Adrenal gland (tissue), 12 donors: ENCODE data around the gene OR2T4. TPM values are rescaled to one million over a fixed set of nuclear protein-coding genes. Genes with fewer than 3 reads are reported as not detected.

Experiments used
- DNase-seq, 7 donors: peaks; one replicate each; pipeline ENCODE4 v3.0.0-alpha.2; 2019 to 2020
- H3K27ac ChIP-seq, 5 donors: fragments of 200-600 bp; sonication (generic) in 4 of 5; 1 replicate in 3 of 5; 2 replicates in 2 of 5; pipeline versions ENCODE4 v1.5.1 to v1.8.0; 2016 to 2020; ENCODE audit warnings: mild to moderate bottlenecking in 1 of 5
- H3K27me3 ChIP-seq: fragments of 200-600 bp; 2 replicates; pipeline ENCODE4 v1.8.0; 2021
- H3K36me3 ChIP-seq, 2 donors: fragments of 200-600 bp; replicated peaks in 1 of 2; 1 replicate in 1 of 2; 2 replicates in 1 of 2; pipeline versions ENCODE4 v1.5.1 to v1.8.0; 2018 to 2022
- H3K4me1 ChIP-seq, 2 donors: fragments of 200-600 bp; replicated peaks in 1 of 2; 1 replicate in 1 of 2; 2 replicates in 1 of 2; pipeline versions ENCODE4 v1.5.1 to v1.8.0; 2018 to 2021
- H3K4me3 ChIP-seq, 4 donors: fragments of 200-600 bp; sonication (generic) in 3 of 4; one replicate each; pipeline ENCODE4 v1.5.1; 2016 to 2018
- H3K9me3 ChIP-seq, 3 donors: fragments of 200-600 bp; sonication (generic) in 1 of 3; replicated peaks in 1 of 3; 1 replicate in 2 of 3; 2 replicates in 1 of 3; pipeline versions ENCODE4 v1.5.1 to v1.8.0; 2016 to 2021
- POLR2A ChIP-seq, 2 donors: fragments of 450-650 bp; IDR thresholded peaks; one replicate each; pipeline ENCODE4 v1.6.1; 2017; ENCODE audit warnings: antibody characterized with exemption in 2 of 2, mild to moderate bottlenecking in 2 of 2, moderate library complexity in 1 of 2
- WGBS, 4 donors: extraction: QIAGEN DNeasy Blood & Tissue Kit in 2 of 4; methylation state at CpG; one replicate each; pipeline versions ENCODE4 v1.1.5 to v1.1.7; 2013 to 2017; 5-methylcytosine and 5-hydroxymethylcytosine counted together
- intact Hi-C, 2 donors: fragments of 100-400 bp; cut with DNase I; formaldehyde crosslinking; loops; one replicate each; pipeline versions ENCODE4 v1.14.1 to v1.15.0; 2022 to 2023
- polyA plus RNA-seq, 3 donors: library from polyadenylated mRNA; stranded (reverse); fragments of 200-250 nt in 2 of 3; fragments of 350-450 nt in 1 of 3; fragmentation: Illumina TruSeq in 1 of 3; extraction: RNeasy Lipid Tissue Mini Kit (QIAGEN cat#74804) in 1 of 3; gene quantifications; one replicate each; pipeline ENCODE4 v1.2.3, GENCODE V29; 2013 to 2014
- total RNA-seq, 9 donors: library from RNA; depleted of rRNA in 4 of 9; stranded (reverse); fragments of >200 nt in 4 of 9; fragments of 120-200 nt in 1 of 9; fragmentation: NEBNext Ultra II Directional in 1 of 9; extraction: Animal tissue kit (Norgen Biotek cat#: 25700) in 1 of 9; gene quantifications; one replicate each; pipeline versions ENCODE4 v1.1.0 to v1.2.4, GENCODE V29; 2013 to 2023
- TF ChIP-seq, protein P1 (sequence below), 6 experiments: fragments of 450-650 bp in 4 of 6; fragments of 200-600 bp in 2 of 6; sonication (generic) in 1 of 6; IDR thresholded peaks; 1 replicate in 5 of 6; 2 replicates in 1 of 6; pipeline versions ENCODE4 v1.5.1 to v1.8.0; 2016 to 2021; ENCODE audit warnings: antibody characterized with exemption in 6 of 6, mild to moderate bottlenecking in 2 of 6, moderate library complexity in 1 of 6
- donor health status: healthy with polysubstance abuse.
- donor health status: Bipolar disorder and iron deficiency.
- donor health status: DM: yes; HTN: yes; CAD: no.
- donor health status: DM: no; HTN: no; CAD: no.
- donor health status: DM: no; HTN: no; CAD: no.
- donor health status: DM: yes; HTN: yes; CAD: no.

OR2T4 gene
- total and polyA plus RNA-seq, 12 donors: not detected

DNA sequence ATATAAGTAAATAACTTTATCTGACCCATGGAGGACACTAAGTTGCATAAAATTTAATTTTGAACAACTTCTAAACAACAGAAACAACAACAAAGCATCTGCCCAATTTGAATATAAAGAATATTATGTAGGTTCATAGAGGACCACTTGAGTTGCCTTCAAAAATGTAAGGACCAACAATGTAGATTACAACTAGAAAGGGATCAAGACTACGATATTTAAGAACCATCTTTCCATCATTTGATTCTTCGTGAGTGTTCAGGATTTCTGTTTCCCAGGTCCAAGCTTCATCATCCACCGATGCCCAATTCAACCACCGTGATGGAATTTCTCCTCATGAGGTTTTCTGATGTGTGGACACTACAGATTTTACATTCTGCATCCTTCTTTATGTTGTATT, 13.0 kb upstream of the OR2T4 start, which contains the start of gene OR14C36:
TSS of gene OR14C36 (plus strand) at position 301 of the 400 bp plus-strand sequence. CDS start at position 301, 0 bp downstream.
- no peaks in the 10 kb centered on the region for H3K4me1 ChIP-seq
- H3K4me3 ChIP-seq: no peak within 1 kb of the TSS
- H3K36me3 ChIP-seq: no peaks in the 10 kb centered on the region
- no peak within 1 kb of the TSS for H3K27ac ChIP-seq
- DNase-seq: no peak
- H3K27me3 ChIP-seq: no peaks in the 10 kb centered on the region
- H3K9me3 ChIP-seq: no peaks in the 10 kb centered on the region
- intact Hi-C loops: no loop called here
- no peak for TF ChIP-seq POLR2A (IDR thresholded peaks at IDR 0.05)
- TF ChIP-seq, protein P1, sequence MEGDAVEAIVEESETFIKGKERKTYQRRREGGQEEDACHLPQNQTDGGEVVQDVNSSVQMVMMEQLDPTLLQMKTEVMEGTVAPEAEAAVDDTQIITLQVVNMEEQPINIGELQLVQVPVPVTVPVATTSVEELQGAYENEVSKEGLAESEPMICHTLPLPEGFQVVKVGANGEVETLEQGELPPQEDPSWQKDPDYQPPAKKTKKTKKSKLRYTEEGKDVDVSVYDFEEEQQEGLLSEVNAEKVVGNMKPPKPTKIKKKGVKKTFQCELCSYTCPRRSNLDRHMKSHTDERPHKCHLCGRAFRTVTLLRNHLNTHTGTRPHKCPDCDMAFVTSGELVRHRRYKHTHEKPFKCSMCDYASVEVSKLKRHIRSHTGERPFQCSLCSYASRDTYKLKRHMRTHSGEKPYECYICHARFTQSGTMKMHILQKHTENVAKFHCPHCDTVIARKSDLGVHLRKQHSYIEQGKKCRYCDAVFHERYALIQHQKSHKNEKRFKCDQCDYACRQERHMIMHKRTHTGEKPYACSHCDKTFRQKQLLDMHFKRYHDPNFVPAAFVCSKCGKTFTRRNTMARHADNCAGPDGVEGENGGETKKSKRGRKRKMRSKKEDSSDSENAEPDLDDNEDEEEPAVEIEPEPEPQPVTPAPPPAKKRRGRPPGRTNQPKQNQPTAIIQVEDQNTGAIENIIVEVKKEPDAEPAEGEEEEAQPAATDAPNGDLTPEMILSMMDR (IDR thresholded peaks at IDR 0.05): no peak
- WGBS, 4 donors: 62 to 70% (median 66%) methylated on average over 4 of the region's 4 CpGs

GRCh38 chr1:248359415-248359814, 2.0 kb upstream of the OR2T4 start:
- intact Hi-C loops: no loop called here
- no peaks in the 10 kb centered on the region for H3K4me1 ChIP-seq
- no peaks in the 10 kb centered on the region for H3K27me3 ChIP-seq
- whole genome bisulfite sequencing, 4 donors: 48 to 62% (median 58%) methylated on average over 3 of the region's 3 CpGs
- TF ChIP-seq, protein P1 (IDR thresholded peaks at IDR 0.05): no peak
- TF ChIP-seq POLR2A (IDR thresholded peaks at IDR 0.05): no peak
- DNase-seq: no peak
- H3K27ac ChIP-seq: no peak overlapping the region
- no peaks in the 10 kb centered on the region for H3K9me3 ChIP-seq
- H3K36me3 ChIP-seq: no peaks in the 10 kb centered on the region
- no peak overlapping the region for H3K4me3 ChIP-seq

DNA sequence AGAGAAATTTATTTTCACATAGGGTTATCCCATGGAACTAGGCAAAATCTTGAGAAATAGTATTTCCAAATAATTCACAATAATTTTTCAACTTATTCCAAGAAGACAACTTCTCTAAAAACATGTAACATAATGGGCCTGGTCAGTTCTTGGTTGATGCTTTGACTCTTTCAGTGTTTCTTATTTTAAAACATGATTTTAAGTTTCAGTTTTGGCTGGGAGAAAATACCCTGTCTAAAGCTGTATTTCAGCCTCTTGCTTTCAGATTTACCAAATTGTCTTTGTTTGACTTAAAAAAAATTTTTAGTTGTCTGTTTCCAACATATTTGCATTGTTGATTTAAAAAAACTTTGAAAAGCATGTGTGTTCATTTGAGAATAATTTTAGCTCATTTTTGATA, 5.1 kb downstream of the OR2T4 start:
- H3K27me3 ChIP-seq: no peaks in the 10 kb centered on the region
- H3K27ac ChIP-seq: no peak overlapping the region
- TF ChIP-seq, protein P1 (IDR thresholded peaks at IDR 0.05): no peak
- no peak for TF ChIP-seq POLR2A (IDR thresholded peaks at IDR 0.05)
- no peaks in the 10 kb centered on the region for H3K4me1 ChIP-seq
- no peaks in the 10 kb centered on the region for H3K9me3 ChIP-seq
- intact Hi-C loops: no loop called here
- H3K4me3 ChIP-seq: no peak overlapping the region
- no peak for DNase-seq
- H3K36me3 ChIP-seq: no peaks in the 10 kb centered on the region

GRCh38 chr1:248372394-248372793, 10.9 kb downstream of the OR2T4 start:
- H3K4me1 ChIP-seq: no peaks in the 10 kb centered on the region
- 57 to 72% (median 60%) methylated on average over 5 of the region's 5 CpGs for WGBS, 4 donors
- H3K27me3 ChIP-seq: no peaks in the 10 kb centered on the region
- no peak for TF ChIP-seq POLR2A (IDR thresholded peaks at IDR 0.05)
- TF ChIP-seq, protein P1 (IDR thresholded peaks at IDR 0.05): no peak
- no peaks in the 10 kb centered on the region for H3K36me3 ChIP-seq
- no peak overlapping the region for H3K27ac ChIP-seq
- DNase-seq: no peak
- intact Hi-C loops: no loop called here
- H3K9me3 ChIP-seq: no peaks in the 10 kb centered on the region
- no peak overlapping the region for H3K4me3 ChIP-seq
